GM21737 (cell line): ENCODE results near the gene TLK1.
"Not testable (repeated sequence)": the region's sequence is repeated elsewhere in the genome, so short reads cannot be mapped to it uniquely, and the experiment has no call there.

Experiments
- ATAC-seq: cut with Tn5 transposase; IDR thresholded peaks from one replicate; pipeline ENCODE4 v1.9.1; 2021; ENCODE audit warnings: mild to moderate bottlenecking, moderate library complexity; ENCODE audit not compliant: unreplicated experiment

The TLK1 gene

GRCh38 chr2:171086352-171087290 is 74.1 kb downstream of the TLK1 start:
- ATAC-seq: no peak

- no peak for ATAC-seq
Observed at GRCh38 chr2:171084128-171084527, 76.6 kb downstream of the TLK1 start.

GRCh38 chr2:171083451-171083850 is 77.2 kb downstream of the TLK1 start:
- no peak for ATAC-seq

- no peak for ATAC-seq
Observed at GRCh38 chr2:171081649-171082111, 79.0 kb downstream of the TLK1 start.

- ATAC-seq: no peak
Observed at GRCh38 chr2:171080607-171081006, 80.1 kb downstream of the TLK1 start.

- not testable (repeated sequence) for ATAC-seq
Observed at GRCh38 chr2:171076422-171076821, 84.3 kb downstream of the TLK1 start.

- ATAC-seq: no peak
Observed at GRCh38 chr2:171072164-171072563, 88.5 kb downstream of the TLK1 start.

GRCh38 chr2:171069286-171069956 is 91.3 kb downstream of the TLK1 start:
- ATAC-seq: no peak

- no peak for ATAC-seq
Observed at GRCh38 chr2:171066110-171066509, 94.6 kb downstream of the TLK1 start.

- ATAC-seq: no peak
Observed at GRCh38 chr2:171057575-171057974, 103.1 kb downstream of the TLK1 start.

GRCh38 chr2:171056307-171056706 is 104.4 kb downstream of the TLK1 start:
- no peak for ATAC-seq

GRCh38 chr2:171049691-171050090 is 111.0 kb downstream of the TLK1 start:
- ATAC-seq: no peak

GRCh38 chr2:171046048-171046560 is 114.6 kb downstream of the TLK1 start:
- no peak for ATAC-seq

- no peak for ATAC-seq
Observed at GRCh38 chr2:171044416-171044815, 116.3 kb downstream of the TLK1 start.

- no peak for ATAC-seq
Observed at GRCh38 chr2:171042253-171042969, 118.3 kb downstream of the TLK1 start.

GRCh38 chr2:171036532-171036931 is 124.2 kb downstream of the TLK1 start:
- no peak for ATAC-seq

GRCh38 chr2:171034315-171034714 is 126.4 kb downstream of the TLK1 start:
- no peak for ATAC-seq

- no peak for ATAC-seq
Observed at GRCh38 chr2:171025214-171025613, 135.5 kb downstream of the TLK1 start.

- peak; percentile 67 for ATAC-seq
Observed at GRCh38 chr2:171018522-171018921, 142.2 kb downstream of the TLK1 start.

- ATAC-seq: no peak
Observed at GRCh38 chr2:171016125-171016524, 144.6 kb downstream of the TLK1 start.

GRCh38 chr2:171013851-171014250 is 146.8 kb downstream of the TLK1 start:
- no peak for ATAC-seq
